GM11168 (cell line): Measurements from ENCODE around the gene IL22RA1.

Source experiments
- in situ Hi-C: fragments of 300-500 bp; cut with MboI; formaldehyde crosslinking; loops from one replicate; pipeline ENCODE4 v1.12.0; 2022; ENCODE audit warnings: low sequenced_read_pairs; ENCODE audit not compliant: unreplicated experiment

IL22RA1 gene

DNA sequence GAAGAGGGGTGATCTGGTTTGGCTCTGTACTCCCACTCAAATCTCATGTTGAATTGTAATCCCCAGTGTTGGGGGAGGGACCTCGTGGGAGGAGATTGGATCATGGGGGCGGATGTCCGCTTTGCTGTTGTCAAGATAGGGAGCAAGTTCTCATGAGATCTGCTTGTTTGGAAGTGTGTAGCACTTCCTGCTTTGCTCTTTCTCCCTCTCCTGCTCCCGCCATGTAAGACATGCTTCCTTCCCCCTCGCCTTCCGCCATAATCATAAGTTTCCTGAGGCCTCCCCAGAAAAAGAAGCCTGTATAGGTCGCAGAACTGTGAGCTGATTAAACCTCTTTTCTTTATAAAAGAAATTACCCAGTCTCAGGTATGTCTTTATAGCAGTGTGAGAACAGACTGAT lies 58.9 kb downstream of the IL22RA1 start:
- in situ Hi-C loops: no loop called here

DNA sequence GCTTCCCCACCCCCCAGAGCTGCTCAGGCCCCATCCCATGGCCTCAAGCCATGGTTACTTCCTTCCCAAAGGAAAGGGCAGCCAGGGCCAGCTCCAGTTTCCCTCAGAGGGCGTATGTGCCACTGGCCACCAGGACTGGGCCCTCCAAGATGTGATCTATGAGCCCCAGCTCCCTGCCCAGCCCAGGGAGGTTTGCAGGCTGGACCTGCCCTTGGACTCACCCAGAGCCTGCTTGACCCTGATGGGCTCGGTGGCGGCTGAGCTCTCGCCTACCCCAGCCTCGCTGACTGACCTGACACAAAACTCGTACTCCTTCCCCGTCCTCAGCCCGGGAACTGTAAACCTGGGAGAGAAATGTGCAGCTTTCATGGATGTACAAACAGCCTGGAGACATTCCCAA lies 60.6 kb downstream of the IL22RA1 start:
- in situ Hi-C loops: no loop called here

DNA sequence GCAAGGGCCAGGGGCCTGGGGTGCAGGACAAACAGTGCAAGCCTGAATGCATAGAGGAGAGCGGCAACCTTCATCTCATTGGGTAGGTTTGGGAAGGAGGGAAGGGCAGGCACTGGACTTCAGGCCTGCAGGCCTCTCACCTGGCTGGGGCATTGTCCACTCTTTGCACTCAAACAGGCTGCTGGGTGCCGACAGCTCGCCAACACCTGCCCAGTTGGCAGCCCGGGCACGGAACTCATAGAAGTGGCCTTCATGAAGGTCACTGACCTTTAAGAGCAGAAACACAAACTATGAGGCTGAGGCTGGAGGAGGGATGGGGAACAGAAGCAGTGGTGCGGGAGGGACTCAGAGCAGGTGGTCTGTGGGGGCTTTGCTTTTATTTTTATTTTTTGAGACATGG lies 61.8 kb downstream of the IL22RA1 start:
- in situ Hi-C loops: no loop called here

DNA sequence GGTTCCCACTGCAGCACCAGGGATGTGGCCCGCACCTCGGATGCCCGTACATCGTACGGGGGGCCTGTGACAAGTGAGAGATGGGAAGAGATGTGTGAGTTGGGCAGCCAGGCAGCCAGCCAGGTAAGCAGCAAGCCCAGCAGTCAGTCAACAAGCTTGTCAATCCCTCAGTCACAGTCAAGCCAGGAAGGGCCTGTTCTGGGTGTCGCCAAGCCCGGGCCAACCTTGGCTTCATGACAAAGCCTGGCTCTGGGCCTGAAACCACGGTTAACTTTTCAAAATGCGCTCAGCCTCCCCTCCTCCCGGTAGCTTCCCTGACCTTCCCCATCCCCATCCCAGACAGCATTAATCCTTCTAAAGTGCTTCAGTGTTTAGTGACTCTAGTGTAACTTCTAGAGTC lies 62.8 kb downstream of the IL22RA1 start:
- in situ Hi-C loops: no loop called here

DNA sequence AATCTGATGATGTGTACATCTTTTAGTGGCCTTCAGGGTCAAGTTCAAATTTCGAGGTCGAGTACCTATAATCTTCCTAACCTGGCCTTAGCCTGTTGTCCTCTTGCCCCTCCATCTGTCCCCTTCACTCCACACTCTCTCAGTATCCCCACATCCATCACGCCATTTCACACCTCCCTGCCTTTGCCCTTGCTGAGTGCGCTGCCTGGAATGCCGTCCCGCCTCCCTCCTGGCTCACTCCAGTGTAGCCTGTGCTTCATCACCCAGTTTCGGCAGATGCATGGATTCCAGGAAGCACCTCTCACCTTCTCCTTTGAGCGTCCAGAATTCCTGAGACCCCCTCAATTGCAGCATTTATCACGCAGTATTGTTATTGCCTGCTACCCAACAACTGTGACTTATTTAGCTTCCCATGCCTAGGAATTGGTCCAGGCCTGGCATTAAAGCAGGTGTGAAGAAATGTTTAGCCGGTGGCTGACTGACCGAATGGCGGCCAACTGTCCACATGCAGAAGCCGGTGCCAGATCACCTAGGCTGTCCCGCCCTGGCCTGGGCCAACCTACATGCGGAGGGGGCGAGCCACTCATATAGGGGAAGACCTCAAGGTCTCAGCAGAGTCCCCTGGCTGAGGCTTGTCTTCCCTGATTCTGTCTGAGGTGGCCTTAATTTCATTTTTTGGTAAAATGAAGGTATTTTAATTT lies 65.5 kb downstream of the IL22RA1 start:
- in situ Hi-C loops: no loop called here

DNA sequence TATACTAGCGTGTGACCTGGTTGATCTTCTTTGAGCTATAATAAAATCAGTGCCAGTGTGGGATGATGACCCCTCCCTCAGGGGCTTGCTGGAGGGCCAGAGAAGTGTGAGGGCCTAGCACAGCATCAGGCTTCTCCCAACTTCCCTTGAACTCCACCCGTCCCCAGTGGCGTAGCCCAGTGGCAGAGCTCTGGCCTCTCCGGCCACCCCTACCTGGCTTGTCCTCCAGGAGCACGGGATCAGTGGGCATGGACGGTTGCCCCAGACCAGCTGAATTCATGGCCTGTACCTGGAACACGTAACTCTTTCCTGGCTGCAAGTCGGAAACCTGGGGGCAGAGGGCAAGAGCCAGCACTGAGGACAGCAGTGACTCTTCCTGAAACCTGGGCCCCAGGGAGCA lies 67.0 kb downstream of the IL22RA1 start:
- in situ Hi-C loops: no loop called here

DNA sequence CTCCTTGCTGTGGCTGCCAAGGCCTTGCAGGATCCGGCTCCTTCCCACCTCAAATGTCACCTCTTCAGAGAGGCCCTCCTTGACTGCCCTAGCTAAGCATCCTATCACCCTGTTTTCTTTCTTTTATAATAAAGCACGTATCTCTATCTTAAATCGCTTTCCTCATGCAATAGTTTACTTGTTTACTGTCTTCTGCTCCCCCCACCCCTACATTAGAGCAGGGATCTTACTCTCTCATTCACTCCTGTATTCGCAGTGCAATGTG lies 67.4 kb downstream of the IL22RA1 start:
- in situ Hi-C loops: no loop called here

DNA sequence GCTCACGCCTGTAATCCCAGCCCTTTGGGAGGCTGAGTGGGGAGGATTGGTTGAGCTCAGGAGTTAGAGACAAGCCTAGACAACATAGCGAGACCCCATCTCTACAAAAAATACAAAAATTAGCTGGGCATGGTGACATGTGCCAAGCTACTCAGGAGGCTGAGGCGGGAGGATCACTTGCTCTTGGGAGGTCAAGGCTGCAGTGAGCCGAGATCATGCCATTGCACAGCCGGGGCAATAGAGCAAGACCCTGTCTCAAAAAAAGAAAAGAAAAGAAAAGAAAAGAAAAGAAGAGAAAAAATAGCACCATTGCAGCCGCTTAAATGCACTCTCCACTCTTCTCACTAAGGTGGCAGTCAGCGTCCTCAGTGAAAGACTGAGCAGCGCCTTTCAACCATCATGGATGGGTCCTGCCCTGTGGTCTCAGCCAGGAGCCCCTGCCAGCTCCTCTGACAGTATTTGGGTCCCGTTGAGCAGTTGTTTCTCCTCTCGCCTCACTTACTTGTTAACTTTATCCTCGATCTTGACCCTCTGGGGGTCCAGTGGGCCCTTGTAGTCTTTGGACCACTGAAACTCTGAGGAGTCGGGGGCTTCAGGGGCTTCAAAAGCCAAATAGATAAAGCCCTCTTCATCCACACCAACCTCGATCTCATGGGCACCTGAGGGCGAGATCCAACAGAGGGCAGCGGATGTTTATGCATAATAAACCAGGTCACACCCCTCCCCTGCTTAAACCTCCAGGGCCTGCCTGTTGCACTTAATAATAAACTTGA lies 67.9 kb downstream of the IL22RA1 start:
- in situ Hi-C loops: no loop called here

DNA sequence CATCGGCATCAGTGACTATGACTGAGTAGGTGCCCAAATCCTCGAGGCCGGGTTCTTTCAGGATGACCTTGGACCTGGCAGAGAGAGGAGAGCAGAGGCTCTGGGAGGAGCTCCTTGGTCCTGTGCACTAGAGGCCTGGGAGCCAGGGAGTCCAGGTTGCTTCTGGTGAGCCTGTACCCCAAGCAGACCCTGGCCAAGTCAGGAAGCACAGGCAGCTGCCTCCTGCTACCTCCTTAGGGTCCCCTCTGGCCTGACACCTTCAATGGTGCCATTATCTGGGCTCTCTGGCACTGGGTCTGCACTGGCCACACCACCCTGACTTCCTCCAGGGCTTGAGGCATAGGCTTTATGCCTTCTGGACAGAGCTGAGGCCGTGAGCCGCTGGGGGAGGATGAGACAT lies 68.7 kb downstream of the IL22RA1 start:
- in situ Hi-C loops: no loop called here

DNA sequence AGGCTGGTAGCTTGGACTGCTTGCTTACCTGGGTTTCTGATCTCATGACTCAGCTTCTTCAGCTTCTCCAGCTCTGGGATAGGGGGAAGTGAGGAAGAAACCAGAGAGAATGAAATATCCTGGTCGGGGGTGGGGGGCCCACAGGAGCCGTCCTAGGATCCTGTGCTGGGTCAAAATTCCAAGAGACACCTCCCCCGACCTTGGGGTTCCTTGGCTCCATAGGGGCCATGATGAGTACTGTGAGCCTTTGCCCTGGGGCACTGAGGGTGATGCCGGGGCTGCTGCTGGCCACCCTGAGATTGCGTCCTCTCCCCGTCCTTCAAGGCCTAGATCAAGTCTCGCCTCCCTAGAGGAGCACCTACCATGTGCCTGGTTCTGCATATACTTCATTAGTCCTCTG lies 71.0 kb downstream of the IL22RA1 start:
- in situ Hi-C loops: no loop called here

DNA sequence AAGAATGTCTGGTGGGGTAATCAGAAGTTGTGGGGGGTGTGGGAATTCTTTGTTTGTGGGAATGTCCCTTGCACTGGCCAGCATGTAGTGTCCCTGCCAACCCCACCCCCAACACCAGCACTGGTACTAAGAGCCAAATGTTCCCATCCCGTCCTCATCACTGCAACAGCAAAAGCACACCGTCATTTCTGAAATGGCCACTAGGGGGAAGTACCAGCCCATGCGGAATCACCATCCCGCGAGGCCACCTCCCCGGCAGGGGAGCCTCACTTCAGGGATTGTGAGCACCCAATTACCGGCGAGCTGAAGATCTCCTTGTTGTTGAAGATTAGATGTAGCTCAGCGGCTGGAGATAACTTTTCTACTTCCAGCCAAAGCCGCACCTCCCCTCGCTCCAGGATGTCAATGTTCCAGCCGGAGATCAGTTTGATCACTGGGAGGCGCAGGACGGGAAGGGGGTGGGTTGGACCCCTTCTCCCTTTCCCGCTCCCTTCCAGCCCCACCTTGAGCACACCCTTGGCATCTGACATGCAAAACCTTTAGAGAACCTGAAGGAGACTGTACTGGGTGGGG lies 72.0 kb downstream of the IL22RA1 start:
- in situ Hi-C loops: no loop called here

DNA sequence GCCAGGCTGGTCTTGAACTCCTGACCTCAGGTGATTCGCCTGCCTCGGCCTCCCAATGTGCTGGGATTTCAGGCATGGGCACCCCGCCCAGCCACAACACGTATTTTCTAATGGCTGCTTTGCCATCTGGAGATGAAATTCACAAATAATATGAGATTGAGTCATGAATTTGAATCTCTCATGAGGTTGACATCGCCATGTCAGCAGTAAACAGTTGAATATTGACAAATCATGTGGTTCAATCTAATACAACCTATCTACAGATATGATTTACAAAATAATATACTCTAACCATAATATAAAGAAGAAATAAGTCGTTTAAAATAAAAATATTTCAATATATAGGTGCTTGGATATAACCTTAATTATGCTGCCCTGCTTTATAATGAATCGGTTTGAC lies 73.1 kb downstream of the IL22RA1 start:
- in situ Hi-C loops: no loop called here
